ENCODE results near the gene TAF4.

TAF4 gene

GRCh38 chr20:61932711-61933480 is 132.8 kb downstream of the TAF4 start:
- H3K36me3 Mint-ChIP-seq = no peaks in the 10 kb centered on the region
- no peak for DNase-seq (ENCODE audit: low spot score in 2 of 2)
- no peak overlapping the region for H3K4me3 Mint-ChIP-seq
- H3K27ac Mint-ChIP-seq = no peak overlapping the region
- ATAC-seq (ENCODE audit: low read depth) = no peak
- no peaks in the 10 kb centered on the region for H3K4me1 Mint-ChIP-seq
- H3K27me3 Mint-ChIP-seq = peaks cover 12% of the 10 kb centered on the region
- H3K9me3 Mint-ChIP-seq = no peaks in the 10 kb centered on the region

GRCh38 chr20:61932199-61932592 is 133.5 kb downstream of the TAF4 start:
- DNase-seq (ENCODE audit: low spot score in 2 of 2) (no peak), ATAC-seq (ENCODE audit: low read depth) (no peak)
- Mint-ChIP-seq H3K9me3 (no peaks in the 10 kb centered on the region), H3K27me3 (peaks cover 11% of the 10 kb centered on the region), H3K27ac (no peak overlapping the region), H3K4me1 (no peaks in the 10 kb centered on the region), H3K4me3 (no peak overlapping the region), H3K36me3 (no peaks in the 10 kb centered on the region)

DNA sequence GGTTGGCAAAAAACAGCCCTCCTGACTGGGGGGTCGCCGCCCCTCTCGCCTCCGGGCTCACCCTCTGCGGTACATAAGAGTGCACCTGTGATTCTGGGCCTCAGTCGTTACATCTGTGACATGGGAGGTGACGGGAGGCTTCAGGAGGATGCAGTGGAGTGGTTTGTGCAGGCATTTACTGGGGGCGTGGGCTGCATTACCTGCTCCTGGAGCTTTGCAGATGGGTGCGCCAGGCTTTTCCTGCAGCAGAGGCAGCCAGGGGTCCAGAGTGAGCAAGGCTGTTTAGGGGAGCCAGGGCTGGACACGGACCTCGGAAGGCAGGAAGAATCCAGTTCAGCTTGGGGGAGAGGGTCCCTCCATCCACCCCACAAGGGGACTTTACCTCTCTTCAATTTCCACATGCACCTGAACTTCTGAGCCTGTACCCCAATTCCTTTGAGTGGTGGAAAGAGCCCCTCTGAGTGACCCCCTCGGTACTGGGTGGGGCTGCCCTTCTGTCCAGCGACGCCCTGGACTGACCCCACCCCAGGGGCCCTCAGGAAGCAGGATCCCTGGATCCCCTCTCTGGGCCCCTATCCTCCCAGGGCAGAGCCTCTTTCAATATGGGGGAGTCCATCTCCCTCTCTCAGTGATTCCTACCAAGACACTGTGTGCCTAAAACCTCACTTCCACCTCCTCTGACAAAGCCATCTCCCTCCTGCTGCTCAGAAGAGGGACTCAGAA is 134.0 kb downstream of the TAF4 start:
- Mint-ChIP-seq H3K4me3 (no peak overlapping the region), H3K4me1 (no peaks in the 10 kb centered on the region), H3K9me3 (no peaks in the 10 kb centered on the region), H3K27me3 (peaks cover 11% of the 10 kb centered on the region), H3K36me3 (no peaks in the 10 kb centered on the region), H3K27ac (no peak overlapping the region)
- ATAC-seq (ENCODE audit: low read depth) (no peak), DNase-seq (ENCODE audit: low spot score in 2 of 2) (no peak)

DNA sequence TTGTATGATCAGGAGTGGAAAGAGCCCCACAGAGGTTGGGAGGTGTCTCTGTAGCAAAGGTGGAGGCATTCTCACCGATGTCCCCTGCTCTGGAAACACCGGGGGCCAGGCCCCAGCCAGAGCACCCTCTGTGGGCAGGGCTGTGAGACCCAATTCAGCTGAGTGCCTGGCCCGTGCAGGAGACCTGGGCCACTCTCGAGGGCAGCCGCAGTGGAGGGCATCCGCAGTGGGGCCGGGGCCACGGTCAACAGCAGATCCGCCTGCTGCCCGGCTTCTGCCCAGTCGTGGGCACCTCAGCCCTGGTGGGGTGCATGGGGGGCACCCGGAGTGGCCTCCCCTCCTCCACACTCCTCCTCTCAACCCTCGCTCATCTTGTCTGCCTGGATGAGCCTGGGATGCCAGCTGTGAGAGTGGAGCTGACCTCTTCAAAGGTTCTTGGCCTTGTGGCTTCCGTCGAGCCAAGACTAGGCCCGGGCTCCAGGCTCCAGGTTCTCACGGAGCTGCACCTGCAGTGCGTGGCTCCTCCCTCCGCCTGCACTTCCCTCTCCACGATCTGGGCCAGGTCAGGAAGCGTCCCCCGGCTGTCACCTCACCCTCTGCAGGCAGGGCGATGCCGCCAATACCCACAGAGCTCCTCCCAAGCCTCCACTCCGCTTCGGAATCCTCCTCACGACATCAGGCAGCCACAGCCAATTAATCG is 134.8 kb downstream of the TAF4 start:
- Mint-ChIP-seq H3K27me3 (peaks cover 7% of the 10 kb centered on the region), H3K9me3 (no peaks in the 10 kb centered on the region), H3K4me1 (no peaks in the 10 kb centered on the region), H3K27ac (no peak overlapping the region), H3K4me3 (no peak overlapping the region), H3K36me3 (no peaks in the 10 kb centered on the region)
- no peak for DNase-seq (ENCODE audit: low spot score in 2 of 2)
- ATAC-seq (ENCODE audit: low read depth) = no peak

DNA sequence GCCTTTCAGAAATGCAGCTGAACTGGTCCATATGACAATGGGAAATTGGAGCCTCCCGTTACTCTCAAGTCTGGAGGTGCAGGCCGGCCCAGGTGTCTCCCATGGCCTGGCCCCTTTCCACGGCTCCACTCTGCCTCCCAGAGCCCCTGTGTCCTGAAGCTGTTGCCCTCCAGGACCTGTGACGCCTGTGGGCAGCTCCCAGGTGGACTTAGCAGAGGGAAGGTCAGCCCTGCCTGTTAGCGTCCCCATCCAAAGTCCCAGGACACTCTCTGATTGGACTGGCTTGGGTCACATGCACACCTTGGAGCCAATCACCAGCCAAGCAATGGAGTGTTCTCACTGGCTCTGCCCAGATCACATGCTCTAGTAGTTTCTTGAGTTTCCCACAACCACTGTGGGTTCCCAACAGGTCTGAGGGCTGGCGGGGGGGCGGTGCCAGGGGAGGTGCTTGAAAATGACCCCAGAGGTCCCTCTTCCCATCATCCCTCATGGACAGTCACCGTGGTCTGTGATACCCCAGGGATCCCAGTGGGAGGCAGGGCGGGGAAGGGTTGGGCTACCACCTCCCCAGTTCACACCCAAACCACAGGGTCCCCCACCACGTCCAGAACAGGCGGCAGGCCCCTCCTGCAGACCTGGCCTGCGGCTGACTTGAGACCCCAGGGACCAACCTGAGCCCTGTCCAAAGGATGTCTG is 135.6 kb downstream of the TAF4 start:
- DNase-seq (ENCODE audit: low spot score in 2 of 2) = no peak
- ATAC-seq (ENCODE audit: low read depth) = no peak

GRCh38 chr20:61929561-61929960 is 136.1 kb downstream of the TAF4 start:
- no peak for DNase-seq (ENCODE audit: low spot score in 2 of 2)
- Mint-ChIP-seq H3K9me3 (no peaks in the 10 kb centered on the region), H3K27me3 (peaks cover 4% of the 10 kb centered on the region), H3K4me3 (no peak overlapping the region), H3K27ac (no peak overlapping the region), H3K4me1 (no peaks in the 10 kb centered on the region), H3K36me3 (no peaks in the 10 kb centered on the region)
- no peak for ATAC-seq (ENCODE audit: low read depth)

More for the DNA sequence above, 135.6 kb downstream of the TAF4 start:
- Mint-ChIP-seq H3K4me1 (no peaks in the 10 kb centered on the region), H3K9me3 (no peaks in the 10 kb centered on the region), H3K36me3 (no peaks in the 10 kb centered on the region), H3K27ac (no peak overlapping the region), H3K4me3 (no peak overlapping the region), H3K27me3 (peaks cover 7% of the 10 kb centered on the region)

DNA sequence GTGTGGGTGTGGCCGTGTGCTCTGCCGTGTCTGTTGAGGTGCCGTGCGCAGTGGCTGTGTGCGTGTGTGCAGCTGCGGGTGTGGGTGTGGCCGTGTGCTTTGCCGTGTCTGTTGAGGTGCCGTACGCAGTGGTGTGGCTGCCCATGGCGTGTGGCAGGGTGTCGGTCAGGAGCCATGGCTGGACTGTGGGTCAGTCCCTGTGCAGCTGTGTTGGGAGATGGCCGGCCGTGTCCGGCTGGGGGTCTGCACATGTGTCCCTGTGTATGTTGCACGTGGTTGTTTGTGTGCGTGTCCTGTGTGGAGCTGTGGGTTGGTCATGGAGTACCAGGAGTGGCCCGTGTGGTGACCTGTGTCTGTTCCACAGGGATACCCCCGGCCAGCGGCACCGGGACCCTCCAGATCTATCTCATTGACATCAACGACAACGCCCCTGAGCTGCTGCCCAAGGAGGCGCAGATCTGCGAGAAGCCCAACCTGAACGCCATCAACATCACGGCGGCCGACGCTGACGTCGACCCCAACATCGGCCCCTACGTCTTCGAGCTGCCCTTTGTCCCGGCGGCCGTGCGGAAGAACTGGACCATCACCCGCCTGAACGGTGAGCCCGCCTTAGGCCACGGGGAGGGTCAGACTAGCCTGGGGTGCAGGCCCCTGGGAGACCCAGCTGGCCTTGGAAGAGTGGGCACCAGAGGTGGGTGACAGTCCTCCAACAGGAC is 137.7 kb downstream of the TAF4 start:
- H3K27ac Mint-ChIP-seq = no peak overlapping the region
- peaks cover 4% of the 10 kb centered on the region for H3K27me3 Mint-ChIP-seq
- no peaks in the 10 kb centered on the region for H3K4me1 Mint-ChIP-seq
- no peak for ATAC-seq (ENCODE audit: low read depth)
- no peak for DNase-seq (ENCODE audit: low spot score in 2 of 2)
- no peaks in the 10 kb centered on the region for H3K9me3 Mint-ChIP-seq
- H3K36me3 Mint-ChIP-seq = no peaks in the 10 kb centered on the region
- no peak overlapping the region for H3K4me3 Mint-ChIP-seq

GRCh38 chr20:61927193-61927825 is 138.4 kb downstream of the TAF4 start:
- Mint-ChIP-seq H3K27me3 (peaks cover under 1% of the 10 kb centered on the region), H3K27ac (no peak overlapping the region), H3K9me3 (no peaks in the 10 kb centered on the region), H3K4me3 (no peak overlapping the region), H3K4me1 (no peaks in the 10 kb centered on the region), H3K36me3 (no peaks in the 10 kb centered on the region)
- no peak for ATAC-seq (ENCODE audit: low read depth)
- no peak for DNase-seq (ENCODE audit: low spot score in 2 of 2)

DNA sequence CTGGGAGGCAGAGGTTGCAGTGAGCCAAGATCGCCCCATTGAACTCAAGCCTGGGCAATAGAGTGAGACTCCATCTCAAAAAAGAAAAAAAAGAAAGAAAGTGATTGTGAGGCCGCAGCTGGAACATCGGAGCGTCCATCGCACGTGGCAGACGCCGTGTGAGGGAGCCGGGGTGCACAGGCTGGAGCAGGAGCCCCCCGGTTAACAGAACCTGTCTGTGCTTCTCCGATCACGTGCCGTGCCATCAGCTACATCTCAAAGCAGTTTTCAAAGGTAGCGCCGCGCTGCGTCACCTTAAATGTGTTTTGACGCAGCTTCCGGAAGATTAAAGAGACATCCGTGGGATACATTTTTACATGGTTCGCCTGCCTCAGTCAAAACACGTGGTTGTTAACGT is 138.9 kb downstream of the TAF4 start:
- Mint-ChIP-seq H3K27me3 (no peaks in the 10 kb centered on the region), H3K36me3 (no peaks in the 10 kb centered on the region), H3K9me3 (no peaks in the 10 kb centered on the region), H3K4me1 (no peaks in the 10 kb centered on the region), H3K27ac (no peak overlapping the region), H3K4me3 (no peak overlapping the region)
- DNase-seq (ENCODE audit: low spot score in 2 of 2) (no peak), ATAC-seq (ENCODE audit: low read depth) (no peak)

DNA sequence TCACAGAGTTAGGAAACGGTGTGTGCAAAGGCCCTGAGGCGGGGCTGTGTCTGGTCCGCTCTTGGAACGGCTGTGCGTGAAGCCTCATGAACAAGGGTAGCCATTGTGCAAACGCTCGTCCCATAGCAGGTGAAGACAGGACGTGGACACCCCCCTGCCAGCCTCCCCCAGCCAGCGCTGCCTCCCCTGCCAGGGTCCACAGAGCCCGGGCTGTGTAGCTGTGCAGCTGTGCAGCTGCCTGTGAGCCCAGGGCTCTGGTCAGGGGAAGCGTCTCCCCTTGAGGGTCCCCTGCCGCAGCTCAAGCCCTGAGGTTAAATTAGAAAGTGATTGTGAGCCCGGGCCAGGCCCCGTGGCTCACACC is 139.4 kb downstream of the TAF4 start:
- Mint-ChIP-seq H3K27me3 (no peaks in the 10 kb centered on the region), H3K9me3 (no peaks in the 10 kb centered on the region), H3K4me1 (no peaks in the 10 kb centered on the region), H3K36me3 (no peaks in the 10 kb centered on the region), H3K27ac (no peak overlapping the region), H3K4me3 (no peak overlapping the region)
- ATAC-seq (ENCODE audit: low read depth) (no peak), DNase-seq (ENCODE audit: low spot score in 2 of 2) (no peak)

GRCh38 chr20:61925555-61926252 is 140.0 kb downstream of the TAF4 start:
- DNase-seq (ENCODE audit: low spot score in 2 of 2) = no peak
- Mint-ChIP-seq H3K27ac (no peak overlapping the region), H3K4me3 (no peak overlapping the region), H3K4me1 (peaks cover 3% of the 10 kb centered on the region), H3K27me3 (no peaks in the 10 kb centered on the region), H3K9me3 (no peaks in the 10 kb centered on the region), H3K36me3 (no peaks in the 10 kb centered on the region)
- no peak for ATAC-seq (ENCODE audit: low read depth)

GRCh38 chr20:61924858-61925554 is 140.7 kb downstream of the TAF4 start:
- H3K27ac Mint-ChIP-seq = no peak overlapping the region
- no peaks in the 10 kb centered on the region for H3K27me3 Mint-ChIP-seq
- H3K4me1 Mint-ChIP-seq = peaks cover 4% of the 10 kb centered on the region
- no peak overlapping the region for H3K4me3 Mint-ChIP-seq
- H3K9me3 Mint-ChIP-seq = no peaks in the 10 kb centered on the region
- no peak for ATAC-seq (ENCODE audit: low read depth)
- no peaks in the 10 kb centered on the region for H3K36me3 Mint-ChIP-seq
- no peak for DNase-seq (ENCODE audit: low spot score in 2 of 2)
